ENCODE data around the gene DYSF. TPM values are rescaled to one million over a fixed set of nuclear protein-coding genes. Genes with fewer than 3 reads are reported as not detected.

The DYSF gene
- total and polyA plus RNA-seq, 3 donors from 2014 or later, result 6.8 to 10.9 (median 8.9) TPM

DNA sequence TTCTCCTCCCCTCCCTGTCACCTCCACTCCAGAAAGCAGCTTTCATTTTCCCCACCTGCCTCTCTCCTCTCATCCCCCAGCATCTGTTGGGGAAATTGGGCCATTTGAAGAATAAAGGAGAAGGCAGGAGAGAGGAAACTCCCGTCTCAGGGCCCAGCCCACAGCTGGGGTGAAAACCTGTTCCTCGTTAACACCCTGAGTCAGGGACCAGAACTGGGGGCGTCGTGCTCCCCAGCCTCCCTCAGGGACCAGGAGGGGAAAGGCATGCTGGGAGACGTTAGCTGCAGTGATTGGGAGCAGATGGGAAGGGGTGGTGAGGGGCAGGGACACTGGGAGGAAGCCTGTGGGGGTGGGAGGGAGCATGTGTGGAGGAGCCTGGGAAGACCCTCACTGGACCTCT, 251.3 kb downstream of the DYSF start:
- no peaks in the 10 kb centered on the region for H3K9me3 ChIP-seq
- no peaks in the 10 kb centered on the region for H3K27me3 ChIP-seq
- WGBS, 2 donors, result 71 to 75% methylated on average over 5 of the region's 5 CpGs
- no peak overlapping the region for H3K4me3 ChIP-seq
- DNase-seq, result no peak
- H3K36me3 ChIP-seq (ENCODE audit: low read depth, missing control alignments), result no peaks in the 10 kb centered on the region
- intact Hi-C loops (cut with DNase I; ENCODE audit: low total_unique reads), result no loop called here
- no peak overlapping the region for H3K27ac ChIP-seq
- peaks cover 16% of the 10 kb centered on the region for H3K4me1 ChIP-seq
- TF ChIP-seq, protein P1, sequence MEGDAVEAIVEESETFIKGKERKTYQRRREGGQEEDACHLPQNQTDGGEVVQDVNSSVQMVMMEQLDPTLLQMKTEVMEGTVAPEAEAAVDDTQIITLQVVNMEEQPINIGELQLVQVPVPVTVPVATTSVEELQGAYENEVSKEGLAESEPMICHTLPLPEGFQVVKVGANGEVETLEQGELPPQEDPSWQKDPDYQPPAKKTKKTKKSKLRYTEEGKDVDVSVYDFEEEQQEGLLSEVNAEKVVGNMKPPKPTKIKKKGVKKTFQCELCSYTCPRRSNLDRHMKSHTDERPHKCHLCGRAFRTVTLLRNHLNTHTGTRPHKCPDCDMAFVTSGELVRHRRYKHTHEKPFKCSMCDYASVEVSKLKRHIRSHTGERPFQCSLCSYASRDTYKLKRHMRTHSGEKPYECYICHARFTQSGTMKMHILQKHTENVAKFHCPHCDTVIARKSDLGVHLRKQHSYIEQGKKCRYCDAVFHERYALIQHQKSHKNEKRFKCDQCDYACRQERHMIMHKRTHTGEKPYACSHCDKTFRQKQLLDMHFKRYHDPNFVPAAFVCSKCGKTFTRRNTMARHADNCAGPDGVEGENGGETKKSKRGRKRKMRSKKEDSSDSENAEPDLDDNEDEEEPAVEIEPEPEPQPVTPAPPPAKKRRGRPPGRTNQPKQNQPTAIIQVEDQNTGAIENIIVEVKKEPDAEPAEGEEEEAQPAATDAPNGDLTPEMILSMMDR (IDR thresholded peaks at IDR 0.05), result no peak

DNA sequence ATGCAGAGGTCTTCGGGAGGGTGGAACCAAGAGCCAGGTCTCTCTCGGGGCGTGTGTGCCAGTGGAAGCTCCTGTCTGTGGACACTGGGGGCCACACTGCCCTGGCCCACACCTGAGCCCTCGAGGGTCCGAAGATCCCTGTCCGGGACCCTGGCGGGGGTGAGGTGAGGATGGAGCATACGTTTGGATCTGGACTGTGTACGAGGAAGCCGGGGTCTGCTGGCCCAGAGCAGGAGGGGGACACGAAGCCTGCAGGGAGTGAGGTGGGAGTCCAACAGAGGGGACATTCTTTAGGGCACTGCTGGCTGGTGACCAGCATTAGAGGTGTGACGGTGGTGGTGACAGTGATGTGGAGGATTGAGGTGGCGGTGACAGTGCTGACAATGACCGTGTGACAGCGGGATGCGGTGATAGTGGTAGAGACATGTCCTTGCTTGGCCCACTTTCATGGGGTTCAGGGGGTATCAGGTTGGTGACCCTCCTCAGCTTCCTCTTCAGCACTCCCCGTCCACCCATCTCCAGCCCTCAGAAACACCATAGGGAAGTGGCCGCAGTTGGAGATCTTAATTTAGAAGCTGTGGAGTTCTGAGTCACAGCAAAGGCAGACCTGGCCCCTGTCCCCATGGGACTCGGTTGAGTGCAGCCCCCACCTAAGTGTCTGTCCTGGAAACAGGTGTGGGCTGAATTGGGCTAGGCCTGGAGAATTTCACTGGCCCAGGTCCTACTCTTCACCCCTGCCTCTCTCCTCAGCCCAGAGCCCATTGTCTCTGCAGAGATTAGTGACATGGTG, 252.0 kb downstream of the DYSF start:
- intact Hi-C loops (cut with DNase I; ENCODE audit: low total_unique reads), result no loop called here
- no peaks in the 10 kb centered on the region for H3K27me3 ChIP-seq
- no peak overlapping the region for H3K4me3 ChIP-seq
- WGBS, 2 donors, result 89 to 97% methylated on average over 18 to 19 of the region's 19 CpGs
- H3K27ac ChIP-seq, result no peak overlapping the region
- no peaks in the 10 kb centered on the region for H3K36me3 ChIP-seq (ENCODE audit: low read depth, missing control alignments)
- no peak for TF ChIP-seq POLR2A (IDR thresholded peaks at IDR 0.05)
- TF ChIP-seq, protein P1 (IDR thresholded peaks at IDR 0.05), result no peak
- no peak for DNase-seq
- H3K9me3 ChIP-seq, result no peaks in the 10 kb centered on the region
- peaks cover 11% of the 10 kb centered on the region for H3K4me1 ChIP-seq

DNA sequence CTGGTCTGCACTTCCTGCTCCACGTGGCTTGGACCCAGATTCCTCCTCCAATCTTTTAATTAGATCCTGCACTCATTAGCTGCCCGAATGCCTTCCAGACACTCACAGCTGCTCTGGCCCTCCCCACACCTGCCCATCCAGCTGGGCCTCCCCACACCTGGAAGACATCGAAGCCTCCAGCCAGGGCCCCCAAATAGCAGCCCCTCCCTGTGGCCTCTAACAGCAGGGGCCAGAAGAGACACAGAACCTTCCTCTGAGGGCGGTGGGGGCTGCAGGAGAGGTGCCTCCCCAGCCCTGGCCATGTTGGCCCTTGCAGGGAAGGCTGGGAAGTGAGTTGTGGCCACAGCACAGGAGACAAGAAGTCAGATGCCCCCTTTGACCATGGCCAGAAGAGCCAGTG, 252.8 kb downstream of the DYSF start:
- DNase-seq, result no peak
- Histone ChIP-seq H3K4me1 (peaks cover 7% of the 10 kb centered on the region), H3K27ac (no peak overlapping the region), H3K9me3 (no peaks in the 10 kb centered on the region), H3K4me3 (no peak overlapping the region), H3K36me3 (ENCODE audit: low read depth, missing control alignments) (no peaks in the 10 kb centered on the region), H3K27me3 (no peaks in the 10 kb centered on the region)
- WGBS, 2 donors, result 79 to 89% methylated on average over 3 to 4 of the region's 4 CpGs
- intact Hi-C loops (cut with DNase I; ENCODE audit: low total_unique reads), result no loop called here
- TF ChIP-seq, protein P1 (IDR thresholded peaks at IDR 0.05), result no peak
- TF ChIP-seq POLR2A (IDR thresholded peaks at IDR 0.05), result no peak

DNA sequence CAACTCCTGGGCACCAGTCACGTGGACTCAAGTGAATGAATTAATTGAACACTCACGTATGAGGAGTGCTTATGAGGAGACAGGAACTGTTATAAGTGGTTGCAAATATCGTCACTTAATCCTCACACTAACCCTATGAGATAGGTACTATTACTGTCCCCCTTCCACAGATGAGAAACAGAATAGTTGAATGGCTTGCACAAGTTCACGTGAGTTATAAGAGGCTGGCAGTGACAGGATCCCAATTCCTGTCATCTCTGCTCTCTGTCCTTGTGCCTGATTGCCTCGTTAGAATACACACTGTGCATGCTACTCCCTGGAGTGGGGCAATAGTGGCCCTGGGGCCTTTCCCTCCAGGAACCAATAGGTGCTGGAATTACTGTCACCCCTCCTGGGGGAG, 253.5 kb downstream of the DYSF start:
- no peaks in the 10 kb centered on the region for H3K9me3 ChIP-seq
- peaks cover under 1% of the 10 kb centered on the region for H3K4me1 ChIP-seq
- intact Hi-C loops (cut with DNase I; ENCODE audit: low total_unique reads), result no loop called here
- H3K36me3 ChIP-seq (ENCODE audit: low read depth, missing control alignments), result no peaks in the 10 kb centered on the region
- no peak overlapping the region for H3K27ac ChIP-seq
- no peaks in the 10 kb centered on the region for H3K27me3 ChIP-seq
- DNase-seq, result no peak
- TF ChIP-seq, protein P1 (IDR thresholded peaks at IDR 0.05), result no peak
- no peak for TF ChIP-seq POLR2A (IDR thresholded peaks at IDR 0.05)
- H3K4me3 ChIP-seq, result no peak overlapping the region
- WGBS, 2 donors, result 92 to 97% methylated on average over 5 of the region's 5 CpGs
